Panc1 (cell line): ENCODE data around the gene SLIT1. TPM values are rescaled to one million over a fixed set of nuclear protein-coding genes. Genes with fewer than 3 reads are reported as not detected.
"Not testable (repeated sequence)": the region's sequence is repeated elsewhere in the genome, so short reads cannot be mapped to it uniquely, and the experiment has no call there.

Experiments used
- ATAC-seq: fragments of 200-7000 bp; cut with Tn5 transposase; 2 replicates; pipeline ENCODE4 v1.9.1; 2020; ENCODE audit warnings: mild to moderate bottlenecking, moderate library complexity
- BruUV-seq: library from RNA; stranded (reverse); fragments of 400-500 nt; replicated peaks from 2 replicates; lab custom pipeline; 2021; lab: Mats Ljungman, UMichigan
- CTCF ChIA-PET: fragments of 300-600 bp; sonication (Branson Sonifier 250); formaldehyde crosslinking; loops from one replicate; lab custom pipeline; 2022; ENCODE audit warnings: antibody characterized with exemption; lab: Charles Lee
- POLR2A ChIA-PET: fragments of 300-600 bp; sonication (Branson Sonifier 250); formaldehyde crosslinking; loops from one replicate; lab custom pipeline; 2022; ENCODE audit warnings: antibody characterized with exemption; lab: Charles Lee
- DNase-seq: peaks from one replicate; pipeline ENCODE4 v3.0.0-alpha.2; 2010; ENCODE audit warnings: low read depth, low spot score
- H3K27ac ChIP-seq: 2 replicates; pipeline ENCODE4 v1.5.1; 2011; ENCODE audit warnings: mild to moderate bottlenecking, low read length, inconsistent platforms
- H3K27me3 ChIP-seq: fragments of 200-500 bp; sonication (Bioruptor generic); 2 replicates; pipeline ENCODE4 v1.6.0; 2014; ENCODE audit warnings: low read length, inconsistent platforms; ENCODE audit not compliant: control insufficient read depth, insufficient read depth
- H3K36me3 ChIP-seq: fragments of 200-500 bp; sonication (Bioruptor generic); 2 replicates; pipeline ENCODE4 v1.5.1; 2014; ENCODE audit warnings: inconsistent platforms, mild to moderate bottlenecking, low read length, moderate library complexity; ENCODE audit not compliant: control insufficient read depth, insufficient read depth
- H3K4me1 ChIP-seq: 2 replicates; pipeline ENCODE4 v1.5.1; 2011; ENCODE audit warnings: inconsistent platforms, mild to moderate bottlenecking, low read length, moderate library complexity; ENCODE audit not compliant: control insufficient read depth, insufficient read depth
- H3K4me3 ChIP-seq, 2 experiments: 2 replicates each; pipeline ENCODE4 v1.5.1; 2011 to 2012; ENCODE audit warnings: low read depth in 2 of 2, low read length in 2 of 2, mild to moderate bottlenecking in 2 of 2, inconsistent platforms in 1 of 2, moderate library complexity in 1 of 2
- H3K9me3 ChIP-seq: fragments of 200-500 bp; sonication (Bioruptor generic); 2 replicates; pipeline ENCODE4 v1.5.1; 2014; ENCODE audit warnings: low read depth, mild to moderate bottlenecking, inconsistent platforms, low read length, moderate library complexity; ENCODE audit not compliant: control insufficient read depth, insufficient read depth
- POLR2AphosphoS5 ChIP-seq: IDR thresholded peaks from 2 replicates; pipeline ENCODE4 v1.6.1; 2012; ENCODE audit warnings: mild to moderate bottlenecking, low read depth, low read length, moderate library complexity
- REST ChIP-seq, 2 experiments: IDR thresholded peaks; 2 replicates each; pipeline ENCODE4 v1.6.1; 2011 to 2012; ENCODE audit warnings: low read depth in 2 of 2, control low read depth in 1 of 2, low read length in 1 of 2, mild to moderate bottlenecking in 1 of 2, moderate library complexity in 1 of 2; ENCODE audit not compliant: insufficient read depth in 1 of 2
- SIN3A ChIP-seq: IDR thresholded peaks from 2 replicates; pipeline ENCODE4 v1.6.1; 2012; ENCODE audit warnings: low read depth, mild to moderate bottlenecking, low read length, moderate library complexity, borderline replicate concordance; ENCODE audit not compliant: insufficient read depth
- TCF7L2 ChIP-seq: IDR thresholded peaks from 2 replicates; pipeline ENCODE4 v1.6.1; 2011; ENCODE audit warnings: mild to moderate bottlenecking, low read depth, low read length, inconsistent platforms
- in situ Hi-C: cut with HindIII; loops from 2 replicates; pipeline ENCODE4 v1.10.0; 2016; ENCODE audit warnings: low sequenced_read_pairs, low pct_unique_long_range_greater_than_20kb
- intact Hi-C: fragments of 100-400 bp; cut with micrococcal nuclease; formaldehyde crosslinking; loops from one replicate; pipeline ENCODE4 v1.10.0; 2022; ENCODE audit not compliant: unreplicated experiment
- total RNA-seq: library from RNA; stranded (reverse); gene quantifications from one replicate; pipeline ENCODE4 v1.2.1, GENCODE V29; 2021; ENCODE audit not compliant: unreplicated experiment
- TF ChIP-seq, protein P1 (sequence below): fragments of 450-650 bp; IDR thresholded peaks from 2 replicates; pipeline ENCODE4 v1.5.1; 2017; ENCODE audit warnings: mild to moderate bottlenecking

Gene SLIT1
- total RNA-seq, 1 experiment from 2014 or later, result 2.6 TPM

GRCh38 chr10:97034958-97035769, 150.6 kb downstream of the SLIT1 start:
- DNase-seq (no peak), ATAC-seq (no peak)
- TF ChIP-seq TCF7L2 (no peak), REST (IDR thresholded peaks at IDR 0.05; ENCODE audit: insufficient read depth in 1 of 2, low read depth in 2 of 2, low read length in 1 of 2) (no peak), SIN3A (no peak), POLR2AphosphoS5 (no peak)
- TF ChIP-seq, protein P1, sequence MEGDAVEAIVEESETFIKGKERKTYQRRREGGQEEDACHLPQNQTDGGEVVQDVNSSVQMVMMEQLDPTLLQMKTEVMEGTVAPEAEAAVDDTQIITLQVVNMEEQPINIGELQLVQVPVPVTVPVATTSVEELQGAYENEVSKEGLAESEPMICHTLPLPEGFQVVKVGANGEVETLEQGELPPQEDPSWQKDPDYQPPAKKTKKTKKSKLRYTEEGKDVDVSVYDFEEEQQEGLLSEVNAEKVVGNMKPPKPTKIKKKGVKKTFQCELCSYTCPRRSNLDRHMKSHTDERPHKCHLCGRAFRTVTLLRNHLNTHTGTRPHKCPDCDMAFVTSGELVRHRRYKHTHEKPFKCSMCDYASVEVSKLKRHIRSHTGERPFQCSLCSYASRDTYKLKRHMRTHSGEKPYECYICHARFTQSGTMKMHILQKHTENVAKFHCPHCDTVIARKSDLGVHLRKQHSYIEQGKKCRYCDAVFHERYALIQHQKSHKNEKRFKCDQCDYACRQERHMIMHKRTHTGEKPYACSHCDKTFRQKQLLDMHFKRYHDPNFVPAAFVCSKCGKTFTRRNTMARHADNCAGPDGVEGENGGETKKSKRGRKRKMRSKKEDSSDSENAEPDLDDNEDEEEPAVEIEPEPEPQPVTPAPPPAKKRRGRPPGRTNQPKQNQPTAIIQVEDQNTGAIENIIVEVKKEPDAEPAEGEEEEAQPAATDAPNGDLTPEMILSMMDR, result no peak
- in situ Hi-C loops, result no loop called here
- H3K27ac ChIP-seq, result no peak overlapping the region
- H3K27me3 ChIP-seq, result no peaks in the 10 kb centered on the region
- POLR2A ChIA-PET, result interaction anchor here (0.6 kb wide), 1 partner anchor 12 kb away, joined by 4 read pairs; no protein-coding TSS in a partner anchor
- no TSS peak for BruUV-seq
- H3K9me3 ChIP-seq, result no peaks in the 10 kb centered on the region
- H3K4me1 ChIP-seq, result 0 out of 2 replicates have a peak, but pooled peaks cover 6% of the 10 kb centered on the region
- CTCF ChIA-PET, result no interaction called here
- no peaks in the 10 kb centered on the region for H3K36me3 ChIP-seq
- intact Hi-C loops, result no loop called here
- no peak overlapping the region for H3K4me3 ChIP-seq

- Histone ChIP-seq H3K4me1 (0 out of 2 replicates have a peak, but pooled peaks cover 6% of the 10 kb centered on the region), H3K27ac (no peak overlapping the region), H3K27me3 (no peaks in the 10 kb centered on the region; the same call in 1 of the 2 replicates), H3K4me3 (no peak overlapping the region), H3K36me3 (no peaks in the 10 kb centered on the region), H3K9me3 (no peaks in the 10 kb centered on the region)
- intact Hi-C loops (no loop called here), in situ Hi-C loops (no loop called here)
- no TSS peak for BruUV-seq
- TF ChIP-seq REST (IDR thresholded peaks at IDR 0.05; ENCODE audit: insufficient read depth in 1 of 2, low read depth in 2 of 2, low read length in 1 of 2) (no peak), POLR2AphosphoS5 (no peak), TCF7L2 (no peak), SIN3A (no peak)
- TF ChIP-seq, protein P1, result no peak
- ChIA-PET POLR2A (no interaction called here), CTCF (no interaction called here)
- DNase-seq (no peak), ATAC-seq (no peak)
Measured at GRCh38 chr10:97034301-97034700, 151.5 kb downstream of the SLIT1 start.

DNA sequence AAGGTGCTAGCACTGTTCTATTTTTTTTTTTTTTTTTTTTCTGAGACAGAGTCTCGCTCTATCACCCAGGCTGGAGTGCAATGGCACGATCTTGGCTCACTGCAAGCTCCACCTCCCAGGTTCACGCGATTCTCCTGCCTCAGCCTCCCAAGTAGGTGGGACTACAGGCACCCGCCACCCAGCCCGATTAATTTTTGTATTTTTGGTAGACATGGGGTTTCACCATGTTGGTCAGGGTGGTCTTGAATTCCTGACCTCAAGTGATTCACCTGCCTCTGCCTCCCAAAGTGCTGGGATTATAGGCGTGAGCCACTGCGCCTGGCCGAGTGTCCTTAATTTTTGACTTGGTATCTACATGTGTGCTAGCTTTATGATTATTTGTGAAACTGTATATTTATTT, 151.9 kb downstream of the SLIT1 start:
- in situ Hi-C loops, BruUV-seq, ATAC-seq, DNase-seq, H3K27ac ChIP-seq, H3K4me1 ChIP-seq, H3K27me3 ChIP-seq, POLR2A ChIA-PET, H3K36me3 ChIP-seq, H3K9me3 ChIP-seq, H3K4me3 ChIP-seq, intact Hi-C loops: not testable (repeated sequence)
- CTCF ChIA-PET, result interaction anchor here (0.7 kb wide), 1 partner anchor 354 kb away, joined by 3 read pairs; no protein-coding TSS in a partner anchor
